Mesendoderm (in vitro differentiated cells): Measurements from ENCODE around the gene NUMB.

Experiments used
- DNase-seq: peaks from one replicate; pipeline ENCODE4 v3.0.0; 2013
- H2AK5ac ChIP-seq: 2 replicates; pipeline ENCODE4 v1.6.1; 2013; ENCODE audit warnings: low read length, inconsistent platforms
- H2BK120ac ChIP-seq: 2 replicates; pipeline ENCODE4 v1.6.1; 2013; ENCODE audit warnings: low read depth, mild to moderate bottlenecking, low read length, moderate library complexity, mixed read lengths
- H2BK15ac ChIP-seq: replicated peaks from 2 replicates; pipeline ENCODE4 v1.6.1; 2013; ENCODE audit warnings: low read depth, mild to moderate bottlenecking, moderate library complexity
- H2BK5ac ChIP-seq: 2 replicates; pipeline ENCODE4 v1.6.1; 2013; ENCODE audit warnings: low read length, inconsistent platforms
- H3K18ac ChIP-seq: 2 replicates; pipeline ENCODE4 v1.6.1; 2013; ENCODE audit warnings: mild to moderate bottlenecking, low read length, mixed read lengths
- H3K23ac ChIP-seq: one replicate; pipeline ENCODE4 v1.6.1; 2013; ENCODE audit warnings: low read length
- H3K27ac ChIP-seq: 2 replicates; pipeline ENCODE4 v1.5.1; 2013; ENCODE audit warnings: low read depth, mild to moderate bottlenecking, inconsistent platforms, low read length, moderate library complexity
- H3K27me3 ChIP-seq: 2 replicates; pipeline ENCODE4 v1.6.1; 2013; ENCODE audit warnings: low read length, control low read depth, mild to moderate bottlenecking, inconsistent platforms; ENCODE audit not compliant: insufficient read depth, poor library complexity
- H3K36me3 ChIP-seq: 2 replicates; pipeline ENCODE4 v1.6.1; 2013; ENCODE audit warnings: low read length, inconsistent platforms; ENCODE audit not compliant: control insufficient read depth, insufficient read depth
- H3K4ac ChIP-seq: one replicate; pipeline ENCODE4 v1.6.1; 2013; ENCODE audit warnings: low read depth, mild to moderate bottlenecking, low read length, moderate library complexity
- H3K4me1 ChIP-seq: 2 replicates; pipeline ENCODE4 v1.6.1; 2013; ENCODE audit warnings: low read depth, low read length, inconsistent platforms; ENCODE audit not compliant: control insufficient read depth
- H3K4me2 ChIP-seq: 2 replicates; pipeline ENCODE4 v1.6.1; 2013; ENCODE audit warnings: low read length
- H3K4me3 ChIP-seq: 2 replicates; pipeline ENCODE4 v1.5.1; 2013; ENCODE audit warnings: mild to moderate bottlenecking, low read length
- H3K56ac ChIP-seq: one replicate; pipeline ENCODE4 v1.6.1; 2013; ENCODE audit warnings: low read length
- H3K79me1 ChIP-seq: 2 replicates; pipeline ENCODE4 v1.6.1; 2013; ENCODE audit warnings: low read length, inconsistent platforms
- H3K79me2 ChIP-seq: 2 replicates; pipeline ENCODE4 v1.6.1; 2013; ENCODE audit warnings: mild to moderate bottlenecking, low read length; ENCODE audit not compliant: control insufficient read depth, insufficient read depth
- H3K9ac ChIP-seq: 2 replicates; pipeline ENCODE4 v1.6.1; 2013; ENCODE audit warnings: low read length, inconsistent platforms
- H4K5ac ChIP-seq: one replicate; pipeline ENCODE4 v1.6.1; 2013; ENCODE audit warnings: low read length
- H4K8ac ChIP-seq: one replicate; pipeline ENCODE4 v1.6.1; 2013; ENCODE audit warnings: low read depth, mild to moderate bottlenecking, control low read depth, low read length, moderate library complexity
- WGBS: extraction: QIAGEN DNeasy Blood & Tissue Kit; methylation state at CpG from one replicate; pipeline ENCODE4 v1.1.7; 2013; ENCODE audit warnings: low lambda C conversion rate, missing lambda C conversion rate; ENCODE audit not compliant: insufficient coverage; ENCODE audit errors: extremely low coverage; 5-methylcytosine and 5-hydroxymethylcytosine counted together

The NUMB gene

DNA sequence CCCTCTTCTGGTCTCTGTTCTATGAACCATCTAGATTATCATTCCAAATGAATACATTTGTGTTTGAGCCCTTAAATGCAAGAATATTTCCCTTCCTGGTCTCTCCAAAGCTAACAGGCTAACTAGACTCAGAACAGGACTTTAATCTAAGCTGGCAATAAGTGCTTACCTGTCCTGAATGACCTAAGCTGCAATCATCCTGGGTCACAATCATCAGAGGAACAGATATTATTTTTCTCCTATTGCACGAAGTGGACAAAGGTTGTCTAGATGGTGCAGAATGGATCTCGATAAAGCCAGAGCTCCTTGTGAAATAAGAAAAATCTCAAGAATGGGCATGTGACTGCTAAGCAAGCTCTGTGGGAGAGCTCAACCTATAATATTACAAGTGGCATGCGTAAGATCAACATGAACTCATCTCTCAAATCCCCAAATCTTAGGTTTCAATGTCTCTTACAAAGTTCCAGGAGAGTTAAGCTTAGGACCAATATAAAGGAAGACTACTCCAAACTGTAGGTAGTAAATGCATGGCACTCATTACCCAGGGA is 10.6 kb upstream of the NUMB start:
- no peaks in the 10 kb centered on the region for H3K27me3 ChIP-seq
- H3K4ac ChIP-seq, result no peak overlapping the region
- no CpG with 5 or more reads among the region's 3 CpGs for WGBS
- no peak overlapping the region for H3K27ac ChIP-seq
- H3K56ac ChIP-seq, result no peak overlapping the region
- no peak overlapping the region for H2BK5ac ChIP-seq
- H3K4me3 ChIP-seq, result no peak overlapping the region
- H2AK5ac ChIP-seq, result no peak overlapping the region
- H3K79me2 ChIP-seq, result no peaks in the 10 kb centered on the region
- no peaks in the 10 kb centered on the region for H3K79me1 ChIP-seq
- no peak overlapping the region for H3K4me2 ChIP-seq
- no peak overlapping the region for H3K9ac ChIP-seq
- H3K4me1 ChIP-seq, result no peaks in the 10 kb centered on the region
- no peak overlapping the region for H3K18ac ChIP-seq
- H3K23ac ChIP-seq, result no peak overlapping the region
- no peak overlapping the region for H2BK120ac ChIP-seq
- DNase-seq, result no peak
- no peak overlapping the region for H2BK15ac ChIP-seq
- H4K5ac ChIP-seq, result no peak overlapping the region
- H4K8ac ChIP-seq, result no peak overlapping the region
- H3K36me3 ChIP-seq, result no peaks in the 10 kb centered on the region

DNA sequence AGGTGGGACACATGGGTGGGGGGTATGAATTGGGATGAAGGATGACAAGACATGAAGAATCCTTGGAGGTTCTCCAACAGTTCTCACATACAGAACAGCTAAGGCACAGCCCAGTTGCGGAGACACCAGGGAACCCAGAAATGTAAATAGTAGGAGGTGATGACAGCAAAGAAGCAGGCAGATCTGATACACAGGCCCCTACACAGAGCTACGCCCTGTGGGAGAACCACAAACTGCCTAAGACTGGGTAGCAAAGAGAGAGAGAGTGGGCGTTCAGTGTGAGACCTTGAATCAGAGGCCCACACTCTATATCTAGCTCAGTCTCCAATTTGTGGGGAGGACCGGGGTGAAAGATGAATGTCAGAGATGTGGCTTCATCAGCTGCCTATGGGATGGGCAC is 9.5 kb upstream of the NUMB start:
- Histone ChIP-seq H4K8ac (no peak overlapping the region), H3K56ac (no peak overlapping the region), H3K4me3 (no peak overlapping the region), H3K18ac (no peak overlapping the region), H2AK5ac (no peak overlapping the region), H4K5ac (no peak overlapping the region), H2BK15ac (no peak overlapping the region), H3K23ac (no peak overlapping the region), H3K4me1 (no peaks in the 10 kb centered on the region), H3K27me3 (no peaks in the 10 kb centered on the region), H2BK5ac (no peak overlapping the region), H3K79me2 (no peaks in the 10 kb centered on the region), H3K9ac (no peak overlapping the region), H3K4ac (no peak overlapping the region), H3K4me2 (no peak overlapping the region), H3K36me3 (no peaks in the 10 kb centered on the region), H3K27ac (no peak overlapping the region), H3K79me1 (no peaks in the 10 kb centered on the region), H2BK120ac (no peak overlapping the region)
- no CpG with 5 or more reads among the region's 4 CpGs for WGBS
- DNase-seq, result no peak

DNA sequence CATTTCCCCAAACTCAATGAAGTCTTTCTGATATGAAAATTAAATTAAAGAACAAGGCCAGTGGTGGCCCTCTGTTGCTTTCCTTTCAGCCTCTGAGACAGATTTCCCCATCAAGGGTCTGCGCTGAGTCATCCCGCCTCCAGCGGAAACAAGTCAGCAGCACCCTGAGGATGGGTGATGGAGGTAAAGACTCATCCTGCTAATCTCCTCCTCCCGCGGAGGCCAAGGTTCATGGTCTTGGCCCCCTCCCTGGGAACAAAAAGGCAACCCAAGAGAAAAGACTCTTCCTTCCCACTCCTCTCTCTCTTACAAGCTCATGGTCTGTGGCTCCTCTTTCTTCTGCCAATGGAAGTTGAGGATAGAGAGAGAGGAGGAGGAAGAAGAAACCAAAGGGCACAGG is 9.0 kb upstream of the NUMB start:
- H3K4me2 ChIP-seq, result no peak overlapping the region
- no peak overlapping the region for H4K5ac ChIP-seq
- no peak for DNase-seq
- H3K36me3 ChIP-seq, result no peaks in the 10 kb centered on the region
- H3K4me3 ChIP-seq, result no peak overlapping the region
- no peaks in the 10 kb centered on the region for H3K79me2 ChIP-seq
- no peak overlapping the region for H3K9ac ChIP-seq
- H2BK15ac ChIP-seq, result no peak overlapping the region
- peaks cover 1% of the 10 kb centered on the region for H3K4me1 ChIP-seq
- no peak overlapping the region for H4K8ac ChIP-seq
- H3K79me1 ChIP-seq, result no peaks in the 10 kb centered on the region
- H3K23ac ChIP-seq, result no peak overlapping the region
- H3K18ac ChIP-seq, result no peak overlapping the region
- no peaks in the 10 kb centered on the region for H3K27me3 ChIP-seq
- H3K27ac ChIP-seq, result no peak overlapping the region
- H3K56ac ChIP-seq, result no peak overlapping the region
- H2AK5ac ChIP-seq, result no peak overlapping the region
- WGBS, result no CpG with 5 or more reads among the region's 5 CpGs
- H2BK5ac ChIP-seq, result no peak overlapping the region
- H2BK120ac ChIP-seq, result no peak overlapping the region
- no peak overlapping the region for H3K4ac ChIP-seq

- Histone ChIP-seq H3K4ac (no peak overlapping the region), H3K4me2 (no peak overlapping the region), H3K79me1 (no peaks in the 10 kb centered on the region), H3K36me3 (no peaks in the 10 kb centered on the region), H3K4me1 (peaks cover 2% of the 10 kb centered on the region), H3K27ac (no peak overlapping the region), H2BK5ac (no peak overlapping the region), H4K8ac (no peak overlapping the region), H3K4me3 (no peak overlapping the region), H2BK120ac (no peak overlapping the region), H3K23ac (no peak overlapping the region), H4K5ac (no peak overlapping the region), H3K18ac (no peak overlapping the region), H3K79me2 (no peaks in the 10 kb centered on the region), H3K9ac (no peak overlapping the region), H3K56ac (no peak overlapping the region), H2BK15ac (no peak overlapping the region), H3K27me3 (no peaks in the 10 kb centered on the region), H2AK5ac (no peak overlapping the region)
- DNase-seq, result no peak
- no CpG with 5 or more reads among the region's 4 CpGs for WGBS
Observed at GRCh38 chr14:73466861-73467260, 8.5 kb upstream of the NUMB start.

DNA sequence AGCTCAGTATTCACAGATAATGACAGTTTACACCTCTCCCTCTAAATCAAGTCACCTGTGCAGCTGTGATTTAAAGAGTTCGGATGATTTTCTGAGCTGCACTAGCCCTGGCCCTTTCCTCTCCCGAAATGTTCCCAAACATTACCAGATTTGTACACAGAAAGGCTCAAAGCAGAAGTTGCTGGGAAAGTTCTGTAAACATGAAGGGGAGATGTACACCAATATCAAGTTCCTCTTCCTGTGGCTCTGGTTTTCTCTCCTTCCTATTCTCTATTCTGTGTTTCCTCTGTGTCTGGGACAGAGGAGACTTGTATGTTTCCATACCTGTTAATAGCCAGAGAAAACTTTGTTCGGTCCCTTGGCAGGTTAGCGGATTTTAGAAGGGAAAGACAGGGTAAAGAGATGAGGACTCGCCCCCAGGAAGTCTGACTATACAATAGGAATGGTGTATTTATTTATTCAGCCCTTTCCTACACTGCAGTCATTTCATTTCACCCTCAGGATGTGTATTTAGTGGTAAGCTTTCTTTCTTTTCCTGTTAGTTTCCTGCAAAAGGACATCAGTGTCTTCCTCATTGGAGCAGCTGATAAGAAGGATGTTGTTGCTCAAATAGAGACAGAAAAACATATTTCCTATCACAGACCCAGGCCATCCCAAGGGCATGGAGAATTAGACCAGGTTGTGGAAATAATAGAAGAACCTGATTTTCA is 7.6 kb upstream of the NUMB start:
- Histone ChIP-seq H3K4ac (no peak overlapping the region), H3K79me2 (no peaks in the 10 kb centered on the region), H3K27ac (no peak overlapping the region)

GRCh38 chr14:73463411-73463810 is 5.1 kb upstream of the NUMB start:
- no peak overlapping the region for H3K9ac ChIP-seq
- no peak for DNase-seq
- H2BK5ac ChIP-seq, result no peak overlapping the region
- H3K4me2 ChIP-seq, result no peak overlapping the region
- H3K36me3 ChIP-seq, result no peaks in the 10 kb centered on the region
- no peak overlapping the region for H3K27ac ChIP-seq
- no peak overlapping the region for H3K4me3 ChIP-seq
- no peak overlapping the region for H4K8ac ChIP-seq
- no peaks in the 10 kb centered on the region for H3K79me1 ChIP-seq
- H3K4me1 ChIP-seq, result peaks cover 2% of the 10 kb centered on the region
- no peaks in the 10 kb centered on the region for H3K79me2 ChIP-seq
- no peak overlapping the region for H3K18ac ChIP-seq
- no peak overlapping the region for H2BK15ac ChIP-seq
- no peaks in the 10 kb centered on the region for H3K27me3 ChIP-seq
- H3K56ac ChIP-seq, result no peak overlapping the region
- no peak overlapping the region for H2AK5ac ChIP-seq
- H3K4ac ChIP-seq, result no peak overlapping the region
- H2BK120ac ChIP-seq, result no peak overlapping the region
- H4K5ac ChIP-seq, result no peak overlapping the region
- WGBS, result no CpG with 5 or more reads among the region's 5 CpGs
- no peak overlapping the region for H3K23ac ChIP-seq

More for the DNA sequence above, 7.6 kb upstream of the NUMB start:
- H3K36me3 ChIP-seq, result no peaks in the 10 kb centered on the region
- H3K9ac ChIP-seq, result no peak overlapping the region
- H2AK5ac ChIP-seq, result no peak overlapping the region
- H2BK120ac ChIP-seq, result no peak overlapping the region
- H3K56ac ChIP-seq, result no peak overlapping the region
- no peak for DNase-seq
- peaks cover 2% of the 10 kb centered on the region for H3K4me1 ChIP-seq
- H3K4me2 ChIP-seq, result no peak overlapping the region
- H3K79me1 ChIP-seq, result no peaks in the 10 kb centered on the region
- no peak overlapping the region for H3K23ac ChIP-seq
- H2BK5ac ChIP-seq, result no peak overlapping the region
- no peak overlapping the region for H3K18ac ChIP-seq
- no peak overlapping the region for H4K8ac ChIP-seq
- H3K27me3 ChIP-seq, result no peaks in the 10 kb centered on the region
- H4K5ac ChIP-seq, result no peak overlapping the region
- WGBS, result no CpG with 5 or more reads among the region's 5 CpGs
- H3K4me3 ChIP-seq, result no peak overlapping the region
- no peak overlapping the region for H2BK15ac ChIP-seq
